ENCODE data around the gene A2ML1. TPM values are rescaled to one million over a fixed set of nuclear protein-coding genes. Genes with fewer than 3 reads are reported as not detected.
A peak's percentile ranks its signal among the peaks of the same experiment; 100 is the strongest.

The A2ML1 gene
- total and polyA plus RNA-seq, 7 experiments from 2014 or later, result not detected

DNA sequence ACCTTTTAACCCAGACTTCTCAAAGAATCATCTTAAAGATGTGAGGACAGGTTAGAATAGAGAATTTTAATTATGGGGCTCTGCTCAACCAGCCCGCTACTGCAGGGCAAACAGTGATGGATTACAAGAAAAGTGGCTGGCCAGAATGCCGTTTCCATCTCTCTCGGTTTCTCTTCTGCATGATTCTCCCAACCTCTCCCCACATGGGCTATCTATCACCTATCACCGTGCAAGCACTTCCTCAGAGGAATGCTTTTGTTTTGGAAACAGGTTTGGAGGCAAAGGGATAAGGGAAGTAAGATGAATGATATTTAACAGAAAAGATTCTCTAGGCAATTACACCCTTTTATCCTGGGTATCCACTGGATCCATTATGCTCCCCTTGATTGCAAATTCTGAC is 54.5 kb downstream of the A2ML1 start:
- Mint-ChIP-seq H3K9me3 (no peaks in the 10 kb centered on the region), H3K36me3 (no peaks in the 10 kb centered on the region), H3K4me3 (no peak overlapping the region), H3K27me3 (peaks cover 0 to 11% (median 4%) of the 10 kb centered on the region in 5 donors), H3K27ac (no peak overlapping the region), H3K4me1 (peaks cover 0 to 9% (median 2%) of the 10 kb centered on the region in 7 donors)
- ChIA-PET CTCF (no interaction called here), POLR2A (no interaction called here)
- Histone ChIP-seq H3K4me3 (ENCODE audit: low read length) (no peak overlapping the region), H3K9me3 (ENCODE audit: control insufficient read depth in 2 of 3, low read length in 3 of 3) (no peaks in the 10 kb centered on the region), H3K4me1 (ENCODE audit: control insufficient read depth in 2 of 2, insufficient read depth in 2 of 2, low read length in 2 of 2) (no peaks in the 10 kb centered on the region), H3K27ac (ENCODE audit: low read depth, low read length) (no peak overlapping the region), H3K27me3 (ENCODE audit: control insufficient read depth in 2 of 2, insufficient read depth in 2 of 2, low read length in 2 of 2) (no peaks in the 10 kb centered on the region), H3K36me3 (ENCODE audit: control insufficient read depth in 2 of 3, insufficient read depth in 3 of 3, low read length in 3 of 3) (no peaks in the 10 kb centered on the region)
- intact Hi-C loops (cut with micrococcal nuclease), result no loop called here
- DNase-seq (no peak), ATAC-seq (no peak)

DNA sequence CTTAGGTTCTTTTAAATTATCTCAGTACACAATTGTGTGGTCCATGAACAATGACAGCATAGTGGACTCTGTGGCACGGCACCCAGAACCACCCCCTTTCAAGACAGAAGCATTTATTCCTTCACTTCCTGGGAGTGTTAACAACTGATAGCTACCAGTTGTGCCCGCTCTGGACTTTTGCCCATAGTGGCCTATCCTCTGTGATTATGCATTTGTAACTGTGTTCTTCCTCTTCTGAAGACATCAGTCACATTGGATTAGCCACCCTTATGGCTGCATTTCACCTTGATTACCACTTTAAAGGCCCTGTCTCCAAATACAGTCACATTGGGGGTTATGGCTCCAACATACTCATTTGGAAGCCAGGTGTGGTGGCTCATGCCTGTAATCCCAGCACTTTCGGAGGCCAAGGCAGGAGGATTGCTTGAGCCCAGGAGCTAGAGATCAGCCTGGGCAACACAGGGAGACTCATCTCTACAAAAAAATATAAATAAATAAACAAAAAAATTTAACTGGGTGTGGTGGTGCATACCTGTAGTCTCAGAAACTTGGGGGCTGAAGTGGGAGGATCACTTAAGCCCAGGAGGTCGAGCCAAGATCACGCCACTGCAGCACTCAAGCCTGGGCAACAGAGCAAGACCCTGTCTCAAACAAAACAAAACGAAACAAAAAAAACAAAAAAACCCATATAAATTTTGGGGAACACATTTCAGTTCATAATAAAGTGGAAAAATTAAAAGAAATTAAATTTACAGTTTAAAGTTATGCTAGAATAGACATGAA is 64.3 kb downstream of the A2ML1 start:
- intact Hi-C loops (cut with micrococcal nuclease), result no loop called here
- no peak overlapping the region for H3K27ac Mint-ChIP-seq
- Histone ChIP-seq H3K9me3 (ENCODE audit: control insufficient read depth in 2 of 3, low read length in 3 of 3) (no peaks in the 10 kb centered on the region), H3K27me3 (ENCODE audit: control insufficient read depth in 2 of 2, insufficient read depth in 2 of 2, low read length in 2 of 2) (no peaks in the 10 kb centered on the region), H3K4me3 (ENCODE audit: low read length) (no peak overlapping the region), H3K4me1 (ENCODE audit: control insufficient read depth in 2 of 2, insufficient read depth in 2 of 2, low read length in 2 of 2) (no peaks in the 10 kb centered on the region), H3K36me3 (ENCODE audit: control insufficient read depth in 2 of 3, insufficient read depth in 3 of 3, low read length in 3 of 3) (no peaks in the 10 kb centered on the region), H3K27ac (ENCODE audit: low read depth, low read length) (no peak overlapping the region)
- no peak for DNase-seq
- H3K27me3 Mint-ChIP-seq, result peaks cover 0 to 27% (median 0%) of the 10 kb centered on the region in 5 donors
- peaks cover 0 to 3% (median 0%) of the 10 kb centered on the region in 11 donors for H3K9me3 Mint-ChIP-seq
- ChIA-PET POLR2A (no interaction called here), CTCF (interaction anchor here (2.2 kb wide), 1 partner anchor 163 kb away, joined by 7 read pairs; no protein-coding TSS in a partner anchor)
- H3K36me3 Mint-ChIP-seq, result peaks cover 0 to 4% (median 0%) of the 10 kb centered on the region in 5 donors
- no peak for ATAC-seq
- no peak overlapping the region for H3K4me3 Mint-ChIP-seq
- peaks cover 0 to 12% (median 5%) of the 10 kb centered on the region in 7 donors for H3K4me1 Mint-ChIP-seq

DNA sequence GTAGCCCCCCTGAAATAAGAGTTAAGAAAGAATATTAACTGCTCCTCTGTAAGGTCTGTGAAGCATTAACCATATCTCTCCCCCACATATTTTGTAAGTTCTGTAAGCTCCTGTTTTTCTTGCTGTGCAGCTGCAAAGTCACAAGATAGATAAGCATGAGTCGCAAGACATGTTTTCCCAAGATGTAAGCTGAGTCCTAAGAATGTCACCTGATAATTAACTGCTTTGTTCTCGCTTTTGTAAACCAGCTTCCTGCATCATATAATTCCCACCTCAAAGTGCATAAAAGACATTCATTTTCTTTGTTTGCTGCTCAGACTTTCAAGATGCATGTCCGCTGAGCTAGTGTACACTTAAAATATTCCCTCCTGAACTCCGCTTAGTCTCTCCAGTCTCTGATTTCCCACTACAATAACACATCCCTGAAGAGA is 64.9 kb downstream of the A2ML1 start:
- Histone ChIP-seq H3K4me1 (ENCODE audit: control insufficient read depth in 2 of 2, insufficient read depth in 2 of 2, low read length in 2 of 2) (no peaks in the 10 kb centered on the region), H3K4me3 (ENCODE audit: low read length) (no peak overlapping the region), H3K9me3 (ENCODE audit: control insufficient read depth in 2 of 3, low read length in 3 of 3) (no peaks in the 10 kb centered on the region), H3K27me3 (ENCODE audit: control insufficient read depth in 2 of 2, insufficient read depth in 2 of 2, low read length in 2 of 2) (no peaks in the 10 kb centered on the region), H3K27ac (ENCODE audit: low read depth, low read length) (no peak overlapping the region), H3K36me3 (ENCODE audit: control insufficient read depth in 2 of 3, insufficient read depth in 3 of 3, low read length in 3 of 3) (no peaks in the 10 kb centered on the region)
- ChIA-PET CTCF (no interaction called here), POLR2A (interaction anchor here (0.7 kb wide), 1 partner anchor 131 kb away, joined by 3 read pairs; no protein-coding TSS in a partner anchor)
- Mint-ChIP-seq H3K36me3 (peaks cover 0 to 4% (median 0%) of the 10 kb centered on the region in 5 donors), H3K27me3 (peaks cover 0 to 27% (median 0%) of the 10 kb centered on the region in 5 donors), H3K9me3 (peaks cover 0 to 3% (median 0%) of the 10 kb centered on the region in 11 donors), H3K4me3 (no peak overlapping the region), H3K27ac (no peak overlapping the region), H3K4me1 (peaks cover 0 to 7% (median 5%) of the 10 kb centered on the region in 7 donors)
- ATAC-seq (no peak), DNase-seq (no peak)
- intact Hi-C loops (cut with micrococcal nuclease), result no loop called here

DNA sequence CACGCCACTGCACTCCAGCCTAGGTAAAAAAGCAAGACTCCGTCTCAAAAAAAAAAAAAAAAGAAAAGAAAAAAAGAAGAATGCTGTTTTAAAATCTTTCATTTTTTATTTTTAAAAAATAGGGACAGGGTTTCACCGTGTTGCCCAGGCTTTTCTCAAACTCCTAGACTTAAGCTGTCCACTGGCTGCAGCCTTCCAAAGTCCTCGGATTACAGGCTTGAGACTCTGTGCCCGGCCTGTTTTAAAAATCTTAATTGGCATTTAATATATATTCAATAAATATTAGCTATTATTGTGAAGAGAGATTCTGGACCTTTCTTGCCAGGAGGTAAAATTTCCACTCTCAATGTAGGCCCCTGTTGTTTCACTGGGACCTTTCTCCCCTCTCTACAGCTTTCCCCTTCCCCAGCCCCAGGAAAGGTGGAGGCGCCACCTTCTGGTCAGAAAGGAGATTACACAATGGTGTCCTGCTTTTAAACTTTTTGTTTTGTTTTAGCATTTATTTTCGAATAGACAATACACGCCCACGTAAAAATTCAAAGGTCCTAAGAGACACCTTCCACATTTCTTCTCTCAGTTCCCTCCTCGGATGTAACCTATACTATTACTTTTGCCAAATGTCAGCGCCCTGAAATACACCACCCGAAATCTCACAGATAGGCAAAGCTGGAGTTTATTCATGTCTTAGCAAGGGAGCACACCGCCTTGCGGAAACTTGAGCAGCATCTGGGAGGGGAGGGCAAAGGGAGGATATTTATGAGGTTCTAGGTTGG is 68.1 kb downstream of the A2ML1 start:
- Histone ChIP-seq H3K9me3 (ENCODE audit: control insufficient read depth in 2 of 3, low read length in 3 of 3) (no peaks in the 10 kb centered on the region), H3K27me3 (ENCODE audit: control insufficient read depth in 2 of 2, insufficient read depth in 2 of 2, low read length in 2 of 2) (no peaks in the 10 kb centered on the region), H3K4me1 (ENCODE audit: control insufficient read depth in 2 of 2, insufficient read depth in 2 of 2, low read length in 2 of 2) (no peaks in the 10 kb centered on the region), H3K36me3 (ENCODE audit: control insufficient read depth in 2 of 3, insufficient read depth in 3 of 3, low read length in 3 of 3) (no peaks in the 10 kb centered on the region), H3K27ac (ENCODE audit: low read depth, low read length) (peak overlapping the region; percentile 59), H3K4me3 (ENCODE audit: low read length) (peak overlapping the region; percentile 71)
- Mint-ChIP-seq H3K9me3 (no peaks in the 10 kb centered on the region), H3K27me3 (peaks cover 0 to 27% (median 0%) of the 10 kb centered on the region in 5 donors), H3K27ac (peak overlapping the region in 8 of 9 donors; percentile 8 to 92 (median 80)), H3K36me3 (peaks cover 0 to 4% (median 0%) of the 10 kb centered on the region in 5 donors), H3K4me1 (peaks cover 0 to 12% (median 5%) of the 10 kb centered on the region in 7 donors), H3K4me3 (peak overlapping the region; percentile 77 to 100 (median 90))
- ChIA-PET POLR2A (interaction anchor here (1.3 to 1.5 kb wide), 3 partner anchors 59 to 193 kb away, joined by 3 read pairs; partner anchors contain the start of genes M6PR and RIMKLB), CTCF (interaction anchor here (0.6 to 4.4 kb wide), 27 partner anchors 15 to 346 kb away, joined by 3 to 24 read pairs (median 4); partner anchors contain the start of gene M6PR)
- ATAC-seq (peak; percentile 91), DNase-seq (peak; percentile 29 to 78 (median 61))
- intact Hi-C loops (cut with micrococcal nuclease), result loop anchor here (1.0 to 5.0 kb wide), 9 partner anchors 24 to 346 kb away; partner anchors contain the start of genes PHC1 (in 1 of the 2) and RIMKLB (in 1 of the 2)

DNA sequence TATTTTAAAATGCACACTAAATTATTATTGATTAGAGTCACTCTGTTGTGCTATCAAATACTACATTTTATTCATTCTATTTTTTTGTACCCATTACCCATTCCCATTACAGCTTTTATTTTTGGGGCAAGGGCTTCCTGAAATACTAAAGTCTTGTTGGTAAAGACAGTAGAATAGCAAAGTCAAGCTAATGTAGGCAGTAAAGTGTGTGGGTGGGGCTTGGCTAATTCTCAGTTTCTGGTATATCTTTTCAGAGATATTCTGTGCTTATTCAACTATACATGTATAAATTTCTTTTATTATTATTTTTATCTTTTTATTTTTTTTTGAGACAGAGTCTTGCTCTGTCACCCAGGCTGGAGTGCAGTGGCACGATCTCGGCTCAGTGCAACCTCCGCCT is 69.6 kb downstream of the A2ML1 start:
- ATAC-seq, result no peak
- CTCF ChIA-PET, result interaction anchor here (4.4 kb wide), 1 partner anchor 158 kb away, joined by 24 read pairs; no protein-coding TSS in a partner anchor
- Mint-ChIP-seq H3K9me3 (no peaks in the 10 kb centered on the region), H3K27ac (no peak overlapping the region), H3K36me3 (peaks cover 0 to 4% (median 0%) of the 10 kb centered on the region in 5 donors), H3K4me3 (no peak overlapping the region), H3K4me1 (peaks cover 0 to 12% (median 5%) of the 10 kb centered on the region in 7 donors), H3K27me3 (peaks cover 0 to 27% (median 0%) of the 10 kb centered on the region in 5 donors)
- Histone ChIP-seq H3K36me3 (ENCODE audit: control insufficient read depth in 2 of 3, insufficient read depth in 3 of 3, low read length in 3 of 3) (no peaks in the 10 kb centered on the region), H3K4me3 (ENCODE audit: low read length) (no peak overlapping the region), H3K4me1 (ENCODE audit: control insufficient read depth in 2 of 2, insufficient read depth in 2 of 2, low read length in 2 of 2) (no peaks in the 10 kb centered on the region), H3K27ac (ENCODE audit: low read depth, low read length) (no peak overlapping the region), H3K27me3 (ENCODE audit: control insufficient read depth in 2 of 2, insufficient read depth in 2 of 2, low read length in 2 of 2) (no peaks in the 10 kb centered on the region), H3K9me3 (ENCODE audit: control insufficient read depth in 2 of 3, low read length in 3 of 3) (no peaks in the 10 kb centered on the region)
- no peak for DNase-seq
- POLR2A ChIA-PET, result interaction anchor here (1.5 kb wide), 1 partner anchor 194 kb away, joined by 3 read pairs; the partner anchor contains the start of gene RIMKLB
- intact Hi-C loops (cut with micrococcal nuclease), result loop anchor here (2.0 to 5.0 kb wide), 3 partner anchors 59 to 235 kb away; partner anchors contain the start of gene RIMKLB (in 1 of the 2)

DNA sequence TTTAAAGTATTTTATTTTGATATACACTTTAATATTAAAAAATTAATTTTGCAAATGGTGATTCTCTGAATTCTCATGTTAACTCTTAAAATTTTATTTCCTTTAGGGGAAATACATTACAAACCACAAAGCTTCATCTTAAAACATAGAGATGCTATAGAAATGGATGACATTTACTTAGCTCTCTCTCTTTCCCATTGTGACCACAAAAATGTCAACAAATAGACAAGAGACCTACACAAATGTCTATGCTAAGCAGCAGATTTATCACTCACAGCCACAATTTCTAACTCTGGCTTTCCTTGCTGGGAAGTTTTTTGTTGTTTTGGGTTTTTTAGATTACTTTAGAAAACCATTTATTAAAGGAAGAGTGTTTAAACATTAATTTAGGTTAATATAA is 72.0 kb downstream of the A2ML1 start:
- Histone ChIP-seq H3K4me3 (ENCODE audit: low read length) (no peak overlapping the region), H3K27ac (ENCODE audit: low read depth, low read length) (no peak overlapping the region), H3K9me3 (ENCODE audit: control insufficient read depth in 2 of 3, low read length in 3 of 3) (no peaks in the 10 kb centered on the region), H3K4me1 (ENCODE audit: control insufficient read depth in 2 of 2, insufficient read depth in 2 of 2, low read length in 2 of 2) (no peaks in the 10 kb centered on the region), H3K27me3 (ENCODE audit: control insufficient read depth in 2 of 2, insufficient read depth in 2 of 2, low read length in 2 of 2) (no peaks in the 10 kb centered on the region), H3K36me3 (ENCODE audit: control insufficient read depth in 2 of 3, insufficient read depth in 3 of 3, low read length in 3 of 3) (no peaks in the 10 kb centered on the region)
- intact Hi-C loops (cut with micrococcal nuclease), result loop anchor here (5.0 kb wide), 2 partner anchors 197 to 237 kb away; partner anchors contain the start of gene RIMKLB (in 1 of the 2)
- Mint-ChIP-seq H3K36me3 (no peaks in the 10 kb centered on the region), H3K27ac (no peak overlapping the region), H3K9me3 (no peaks in the 10 kb centered on the region), H3K4me3 (no peak overlapping the region), H3K27me3 (peaks cover 0 to 27% (median 5%) of the 10 kb centered on the region in 5 donors), H3K4me1 (peaks cover 0 to 12% (median 6%) of the 10 kb centered on the region in 7 donors)
- ATAC-seq, result no peak
- ChIA-PET CTCF (interaction anchor here (0.6 to 1.3 kb wide), 3 partner anchors 16 to 144 kb away, joined by 3 to 9 read pairs (median 3); no protein-coding TSS in a partner anchor), POLR2A (no interaction called here)
- DNase-seq, result no peak

Measured in naive thymus-derived CD4-positive, alpha-beta T cell (primary cell).